ENCODE measurements around the gene MYCL.

The MYCL gene

GRCh38 chr1:39901714-39902459 is at the start of gene MYCL:
Gene MYCL, minus strand, starts transcription at chr1:39901917. Its CDS starts 483 bp downstream, at chr1:39901434.
- in situ Hi-C loops (cut with MboI; ENCODE audit: low sequenced_read_pairs), result no loop called here

- in situ Hi-C loops (cut with MboI; ENCODE audit: low sequenced_read_pairs), result no loop called here
Observed at GRCh38 chr1:39949891-39950290, 48.2 kb upstream of the MYCL start.

- in situ Hi-C loops (cut with MboI; ENCODE audit: low sequenced_read_pairs), result no loop called here
Observed at GRCh38 chr1:39947260-39947659, 45.5 kb upstream of the MYCL start.

GRCh38 chr1:39946216-39946615 is 44.5 kb upstream of the MYCL start:
- in situ Hi-C loops (cut with MboI; ENCODE audit: low sequenced_read_pairs), result no loop called here

GRCh38 chr1:39944410-39945112 is 42.8 kb upstream of the MYCL start:
- in situ Hi-C loops (cut with MboI; ENCODE audit: low sequenced_read_pairs), result no loop called here

- in situ Hi-C loops (cut with MboI; ENCODE audit: low sequenced_read_pairs), result no loop called here
Observed at GRCh38 chr1:39943471-39944290, 42.0 kb upstream of the MYCL start.

GRCh38 chr1:39940980-39941871 is 39.5 kb upstream of the MYCL start:
- in situ Hi-C loops (cut with MboI; ENCODE audit: low sequenced_read_pairs), result no loop called here

GRCh38 chr1:39940253-39940652 is 38.5 kb upstream of the MYCL start:
- in situ Hi-C loops (cut with MboI; ENCODE audit: low sequenced_read_pairs), result no loop called here

GRCh38 chr1:39938856-39939255 is 37.1 kb upstream of the MYCL start:
- in situ Hi-C loops (cut with MboI; ENCODE audit: low sequenced_read_pairs), result no loop called here

- in situ Hi-C loops (cut with MboI; ENCODE audit: low sequenced_read_pairs), result no loop called here
Observed at GRCh38 chr1:39936724-39937491, 35.2 kb upstream of the MYCL start.

- in situ Hi-C loops (cut with MboI; ENCODE audit: low sequenced_read_pairs), result no loop called here
Observed at GRCh38 chr1:39933956-39934941, 32.5 kb upstream of the MYCL start.

GRCh38 chr1:39928809-39929587 is 27.3 kb upstream of the MYCL start:
- in situ Hi-C loops (cut with MboI; ENCODE audit: low sequenced_read_pairs), result no loop called here

GRCh38 chr1:39927538-39927937 is 25.8 kb upstream of the MYCL start:
- in situ Hi-C loops (cut with MboI; ENCODE audit: low sequenced_read_pairs), result no loop called here

- in situ Hi-C loops (cut with MboI; ENCODE audit: low sequenced_read_pairs), result no loop called here
Observed at GRCh38 chr1:39926820-39927219, 25.1 kb upstream of the MYCL start.

GRCh38 chr1:39926343-39926793 is 24.7 kb upstream of the MYCL start:
- in situ Hi-C loops (cut with MboI; ENCODE audit: low sequenced_read_pairs), result no loop called here

GRCh38 chr1:39925721-39926342 is 24.1 kb upstream of the MYCL start:
- in situ Hi-C loops (cut with MboI; ENCODE audit: low sequenced_read_pairs), result no loop called here

GRCh38 chr1:39922251-39922688 is 20.6 kb upstream of the MYCL start:
- in situ Hi-C loops (cut with MboI; ENCODE audit: low sequenced_read_pairs), result loop anchor here (5.0 kb wide), 1 partner anchor 55 kb away; no protein-coding TSS in a partner anchor
